Keratinocyte (primary cell): ENCODE results near the gene SCAF1.

Source experiments
- EZH2 ChIP-seq: IDR thresholded peaks from one replicate; pipeline ENCODE4 v1.6.1; 2012; ENCODE audit warnings: inconsistent platforms, mild to moderate bottlenecking, low read length, moderate library complexity
- TF ChIP-seq, protein P1 (sequence below), 3 experiments: IDR thresholded peaks in 1 of 3; conservative IDR thresholded peaks in 1 of 3; optimal IDR thresholded peaks in 1 of 3; 2 replicates in 2 of 3; 3 replicates in 1 of 3; pipeline versions ENCODE3 to v1.5.1; 2011; ENCODE audit warnings: low read length in 3 of 3, mild to moderate bottlenecking in 3 of 3, moderate library complexity in 2 of 3, control low read depth in 1 of 3, inconsistent platforms in 1 of 3; ENCODE audit not compliant: insufficient read depth in 2 of 3; ENCODE audit errors: extremely low read depth in 1 of 3

- TF ChIP-seq, protein P1, sequence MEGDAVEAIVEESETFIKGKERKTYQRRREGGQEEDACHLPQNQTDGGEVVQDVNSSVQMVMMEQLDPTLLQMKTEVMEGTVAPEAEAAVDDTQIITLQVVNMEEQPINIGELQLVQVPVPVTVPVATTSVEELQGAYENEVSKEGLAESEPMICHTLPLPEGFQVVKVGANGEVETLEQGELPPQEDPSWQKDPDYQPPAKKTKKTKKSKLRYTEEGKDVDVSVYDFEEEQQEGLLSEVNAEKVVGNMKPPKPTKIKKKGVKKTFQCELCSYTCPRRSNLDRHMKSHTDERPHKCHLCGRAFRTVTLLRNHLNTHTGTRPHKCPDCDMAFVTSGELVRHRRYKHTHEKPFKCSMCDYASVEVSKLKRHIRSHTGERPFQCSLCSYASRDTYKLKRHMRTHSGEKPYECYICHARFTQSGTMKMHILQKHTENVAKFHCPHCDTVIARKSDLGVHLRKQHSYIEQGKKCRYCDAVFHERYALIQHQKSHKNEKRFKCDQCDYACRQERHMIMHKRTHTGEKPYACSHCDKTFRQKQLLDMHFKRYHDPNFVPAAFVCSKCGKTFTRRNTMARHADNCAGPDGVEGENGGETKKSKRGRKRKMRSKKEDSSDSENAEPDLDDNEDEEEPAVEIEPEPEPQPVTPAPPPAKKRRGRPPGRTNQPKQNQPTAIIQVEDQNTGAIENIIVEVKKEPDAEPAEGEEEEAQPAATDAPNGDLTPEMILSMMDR (optimal IDR thresholded peaks at IDR 0.05 in 1 of 3, IDR thresholded peaks at IDR 0.05 in 1 of 3, conservative IDR thresholded peaks at IDR 0.05 in 1 of 3; ENCODE audit: extremely low read depth in 1 of 3, insufficient read depth in 2 of 3, low read length in 3 of 3) = no peak
- no peak for TF ChIP-seq EZH2
Measured at GRCh38 chr19:49599378-49600295, 42.4 kb upstream of the SCAF1 start.
